Small intestine (tissue), 7 donors: ENCODE results near the gene PDE4C. TPM values are rescaled to one million over a fixed set of nuclear protein-coding genes. Genes with fewer than 3 reads are reported as not detected.
"Not testable (repeated sequence)": the region's sequence is repeated elsewhere in the genome, so short reads cannot be mapped to it uniquely, and the experiment has no call there.

Experiments
- DNase-seq, 2 donors: peaks; one replicate each; pipeline versions ENCODE4 v3.0.0 to v3.0.0-alpha.2; 2013
- FAIRE-seq: peaks from 2 replicates; lab custom pipeline; 2012; peaks lifted over from hg19 to GRCh38; lab: Jason Lieb, UNC
- H3K27ac ChIP-seq, 3 donors: one replicate each; pipeline ENCODE4 v1.5.1; 2013; ENCODE audit warnings: low read length in 2 of 3, mild to moderate bottlenecking in 2 of 3, control low read depth in 1 of 3, inconsistent platforms in 1 of 3, low read depth in 1 of 3, moderate library complexity in 1 of 3
- H3K27me3 ChIP-seq, 3 donors: one replicate each; pipeline ENCODE4 v1.6.1; 2013; ENCODE audit warnings: low read length in 3 of 3, inconsistent platforms in 1 of 3; ENCODE audit not compliant: control insufficient read depth in 3 of 3, insufficient read depth in 3 of 3
- H3K36me3 ChIP-seq, 3 donors: one replicate each; pipeline ENCODE4 v1.6.1; 2013; ENCODE audit warnings: low read length in 3 of 3, inconsistent platforms in 1 of 3, low read depth in 1 of 3, mild to moderate bottlenecking in 1 of 3, moderate library complexity in 1 of 3; ENCODE audit not compliant: control insufficient read depth in 3 of 3, insufficient read depth in 2 of 3
- H3K4me1 ChIP-seq, 3 donors: one replicate each; pipeline ENCODE4 v1.6.1; 2013; ENCODE audit warnings: low read length in 2 of 3, inconsistent platforms in 1 of 3, low read depth in 1 of 3, mild to moderate bottlenecking in 1 of 3, moderate library complexity in 1 of 3; ENCODE audit not compliant: control insufficient read depth in 3 of 3, insufficient read depth in 2 of 3
- H3K4me3 ChIP-seq, 3 donors: one replicate each; pipeline ENCODE4 v1.5.1; 2013; ENCODE audit warnings: low read length in 3 of 3, control low read depth in 1 of 3, inconsistent platforms in 1 of 3, low read depth in 1 of 3, mild to moderate bottlenecking in 1 of 3, moderate library complexity in 1 of 3
- H3K9me3 ChIP-seq, 2 donors: one replicate each; pipeline ENCODE4 v1.6.1; 2013; ENCODE audit warnings: low read depth in 1 of 2, low read length in 1 of 2; ENCODE audit not compliant: control insufficient read depth in 2 of 2, insufficient read depth in 1 of 2
- WGBS, 3 donors: extraction: QIAGEN DNeasy Blood & Tissue Kit; methylation state at CpG; one replicate each; pipeline ENCODE4 v1.1.7; 2013; 5-methylcytosine and 5-hydroxymethylcytosine counted together
- polyA plus RNA-seq, 4 donors: library from polyadenylated mRNA; stranded (reverse) in 3 of 4; unstranded in 1 of 4; fragments of 200-250 nt in 3 of 4; fragments of 120-200 nt in 1 of 4; gene quantifications; one replicate each; pipeline versions ENCODE4 v1.2.1 to v1.2.3, GENCODE V29; 2013
- donor health status: healthy with polysubstance abuse.
- donor health status: control.
- donor health status: control.
- donor health status: Bipolar disorder and iron deficiency.
- donor health status: healthy.

PDE4C gene
- polyA plus RNA-seq, 4 donors, result 0.52 to 1.1 TPM; not detected in 2

- Histone ChIP-seq H3K4me3 (no peak overlapping the region), H3K9me3 (no peaks in the 10 kb centered on the region), H3K27me3 (peaks cover 0 to 13% (median 0%) of the 10 kb centered on the region in 3 donors), H3K36me3 (no peaks in the 10 kb centered on the region), H3K27ac (no peak overlapping the region), H3K4me1 (no peaks in the 10 kb centered on the region)
- WGBS, 3 donors, result 81 to 87% (median 83%) methylated on average over 14 of the region's 14 CpGs
- FAIRE-seq, result no peak
- no peak for DNase-seq
These were observed 14.6 kb downstream of the PDE4C start for GRCh38 chr19:18211683-18212082.

GRCh38 chr19:18209912-18210311 is 16.3 kb downstream of the PDE4C start:
- H3K27ac ChIP-seq, H3K4me3 ChIP-seq, DNase-seq, H3K4me1 ChIP-seq, FAIRE-seq, H3K9me3 ChIP-seq, H3K36me3 ChIP-seq: not testable (repeated sequence)
- H3K27me3 ChIP-seq, result peaks cover 0 to 13% (median 0%) of the 10 kb centered on the region in 3 donors
- 79 to 85% (median 81%) methylated on average over 4 to 5 of the region's 5 CpGs for WGBS, 3 donors

- peaks cover 0 to 13% (median 0%) of the 10 kb centered on the region in 3 donors for H3K27me3 ChIP-seq
- no peak overlapping the region for H3K4me3 ChIP-seq
- WGBS, 3 donors, result 13 to 17% (median 16%) methylated on average over 32 of the region's 32 CpGs
- no peaks in the 10 kb centered on the region for H3K36me3 ChIP-seq
- H3K27ac ChIP-seq, result no peak overlapping the region
- H3K4me1 ChIP-seq, result peaks cover 0 to 13% (median 4%) of the 10 kb centered on the region in 3 donors
- peak; percentile 23 to 43 for DNase-seq
- FAIRE-seq, result no peak
- no peaks in the 10 kb centered on the region for H3K9me3 ChIP-seq
These were observed 17.9 kb downstream of the PDE4C start for GRCh38 chr19:18208098-18208951.

- DNase-seq, result no peak
- Histone ChIP-seq H3K27ac (peak overlapping the region in 2 of 3 donors; percentile 89 to 96), H3K4me3 (no peak overlapping the region), H3K4me1 (peaks cover 2 to 22% (median 4%) of the 10 kb centered on the region in 3 donors), H3K27me3 (peaks cover 0 to 21% (median 0%) of the 10 kb centered on the region in 3 donors), H3K9me3 (no peaks in the 10 kb centered on the region), H3K36me3 (no peaks in the 10 kb centered on the region)
- 73 to 80% (median 77%) methylated on average over 12 of the region's 12 CpGs for WGBS, 3 donors
- FAIRE-seq, result no peak
These were observed 20.2 kb downstream of the PDE4C start for GRCh38 chr19:18206018-18206417.

GRCh38 chr19:18205200-18205892 is 20.9 kb downstream of the PDE4C start:
- DNase-seq (peak; percentile 49 to 73), FAIRE-seq (no peak)
- peaks cover 2 to 22% (median 4%) of the 10 kb centered on the region in 3 donors for H3K4me1 ChIP-seq
- H3K4me3 ChIP-seq, result peak overlapping the region; percentile 37 to 60 (median 40)
- peaks cover 0 to 16% (median 0%) of the 10 kb centered on the region in 3 donors for H3K27me3 ChIP-seq
- no peaks in the 10 kb centered on the region for H3K9me3 ChIP-seq
- H3K27ac ChIP-seq, result peak overlapping the region in 2 of 3 donors; percentile 89 to 96
- H3K36me3 ChIP-seq, result peaks cover 0 to 2% (median 0%) of the 10 kb centered on the region in 3 donors
- 27 to 42% (median 41%) methylated on average over 36 of the region's 36 CpGs for WGBS, 3 donors

- FAIRE-seq (no peak), DNase-seq (peak in 1 of 2 donors; percentile 45)
- 0 to 1% (median 1%) methylated on average over 22 of the region's 22 CpGs for WGBS, 3 donors
- Histone ChIP-seq H3K27ac (peak overlapping the region; percentile 67 to 96 (median 89)), H3K36me3 (peaks cover 0 to 5% (median 0%) of the 10 kb centered on the region in 3 donors), H3K27me3 (peaks cover 0 to 12% (median 0%) of the 10 kb centered on the region in 3 donors), H3K4me1 (peaks cover 2 to 22% (median 4%) of the 10 kb centered on the region in 3 donors), H3K9me3 (no peaks in the 10 kb centered on the region), H3K4me3 (peak overlapping the region; percentile 37 to 60 (median 40))
These were observed 21.6 kb downstream of the PDE4C start for GRCh38 chr19:18204394-18205199.

GRCh38 chr19:18203863-18204393 is 22.3 kb downstream of the PDE4C start, which contains the start of gene RAB3A:
Gene RAB3A (minus strand): TSS chr19:18204042. CDS start chr19:18202740, 1,302 bp downstream.
- Histone ChIP-seq H3K27ac (peak within 1 kb of the TSS; percentile 67 to 96 (median 89)), H3K4me3 (peak within 1 kb of the TSS; percentile 37 to 78 (median 60)), H3K27me3 (peaks cover 0 to 12% (median 0%) of the 10 kb centered on the region in 3 donors), H3K9me3 (no peaks in the 10 kb centered on the region), H3K36me3 (peaks cover 0 to 10% (median 0%) of the 10 kb centered on the region in 3 donors), H3K4me1 (peaks cover 2 to 22% (median 4%) of the 10 kb centered on the region in 3 donors)
- FAIRE-seq (no peak), DNase-seq (peak; percentile 100)
- 0% methylated on average over 41 to 50 of the region's 50 CpGs for WGBS, 3 donors
